Fibroblast of lung (primary cell): ENCODE data around the gene DYSF.

ENCODE experiments used
- EZH2 ChIP-seq: IDR thresholded peaks from 2 replicates; pipeline ENCODE4 v1.5.1; 2012; ENCODE audit warnings: low read length, control low read depth, mild to moderate bottlenecking; ENCODE audit errors: missing control alignments
- TF ChIP-seq, protein P1 (sequence below), 2 donors: IDR thresholded peaks in 1 of 2; conservative IDR thresholded peaks in 1 of 2; 1 replicate in 1 of 2; 2 replicates in 1 of 2; pipeline ENCODE4 v1.5.1; 2011 to 2012; ENCODE audit warnings: low read length in 2 of 2, control low read depth in 1 of 2, inconsistent platforms in 1 of 2, low read depth in 1 of 2, mild to moderate bottlenecking in 1 of 2

DNA sequence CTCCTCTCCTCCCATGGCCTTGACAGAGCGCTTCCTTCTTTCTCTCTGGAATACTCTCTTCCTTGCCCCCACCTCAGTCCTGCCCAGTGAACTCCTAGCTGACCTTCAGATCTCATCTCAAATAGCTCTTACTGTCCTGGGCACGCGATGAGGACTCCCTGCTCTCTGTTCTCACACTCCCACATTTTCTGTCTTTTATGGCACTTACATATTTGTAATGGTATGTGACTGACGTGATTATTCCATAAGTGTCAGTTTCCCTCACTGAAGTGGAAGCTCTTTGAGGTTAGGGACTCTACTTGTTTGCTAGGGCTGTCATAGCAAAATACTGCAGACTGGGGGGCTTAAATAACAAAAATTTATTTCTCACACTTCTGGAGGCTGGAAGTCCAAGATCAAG, 1.7 kb upstream of the DYSF start:
- TF ChIP-seq, protein P1, sequence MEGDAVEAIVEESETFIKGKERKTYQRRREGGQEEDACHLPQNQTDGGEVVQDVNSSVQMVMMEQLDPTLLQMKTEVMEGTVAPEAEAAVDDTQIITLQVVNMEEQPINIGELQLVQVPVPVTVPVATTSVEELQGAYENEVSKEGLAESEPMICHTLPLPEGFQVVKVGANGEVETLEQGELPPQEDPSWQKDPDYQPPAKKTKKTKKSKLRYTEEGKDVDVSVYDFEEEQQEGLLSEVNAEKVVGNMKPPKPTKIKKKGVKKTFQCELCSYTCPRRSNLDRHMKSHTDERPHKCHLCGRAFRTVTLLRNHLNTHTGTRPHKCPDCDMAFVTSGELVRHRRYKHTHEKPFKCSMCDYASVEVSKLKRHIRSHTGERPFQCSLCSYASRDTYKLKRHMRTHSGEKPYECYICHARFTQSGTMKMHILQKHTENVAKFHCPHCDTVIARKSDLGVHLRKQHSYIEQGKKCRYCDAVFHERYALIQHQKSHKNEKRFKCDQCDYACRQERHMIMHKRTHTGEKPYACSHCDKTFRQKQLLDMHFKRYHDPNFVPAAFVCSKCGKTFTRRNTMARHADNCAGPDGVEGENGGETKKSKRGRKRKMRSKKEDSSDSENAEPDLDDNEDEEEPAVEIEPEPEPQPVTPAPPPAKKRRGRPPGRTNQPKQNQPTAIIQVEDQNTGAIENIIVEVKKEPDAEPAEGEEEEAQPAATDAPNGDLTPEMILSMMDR (conservative IDR thresholded peaks at IDR 0.05 in 1 of 2, IDR thresholded peaks at IDR 0.05 in 1 of 2; ENCODE audit: low read depth in 1 of 2, low read length in 2 of 2) = no peak
- TF ChIP-seq EZH2 = no peak
